Measurements from ENCODE around the gene PRELID1.
"Not testable (repeated sequence)": the region's sequence is repeated elsewhere in the genome, so short reads cannot be mapped to it uniquely, and the experiment has no call there.

The PRELID1 gene

DNA sequence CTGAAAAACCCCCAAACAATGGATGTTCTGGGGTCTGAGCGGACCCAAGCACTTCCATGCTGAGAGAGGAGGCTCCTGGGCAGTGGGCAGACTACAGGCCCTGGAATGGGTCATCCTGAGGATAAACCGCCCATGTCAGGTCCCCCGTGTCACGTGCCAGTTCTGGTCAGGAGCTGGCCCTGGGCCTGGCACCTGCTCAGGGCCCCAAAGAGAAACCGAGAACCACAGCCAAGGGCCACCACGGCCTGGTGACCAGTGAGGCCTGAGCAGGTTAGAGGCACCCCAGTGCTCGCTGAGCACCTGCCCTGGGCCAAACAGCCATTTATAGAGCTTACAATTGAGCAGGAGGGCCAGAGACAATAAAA lies 32.1 kb downstream of the PRELID1 start:
- DNase-seq (ENCODE audit: low read depth): no peak

DNA sequence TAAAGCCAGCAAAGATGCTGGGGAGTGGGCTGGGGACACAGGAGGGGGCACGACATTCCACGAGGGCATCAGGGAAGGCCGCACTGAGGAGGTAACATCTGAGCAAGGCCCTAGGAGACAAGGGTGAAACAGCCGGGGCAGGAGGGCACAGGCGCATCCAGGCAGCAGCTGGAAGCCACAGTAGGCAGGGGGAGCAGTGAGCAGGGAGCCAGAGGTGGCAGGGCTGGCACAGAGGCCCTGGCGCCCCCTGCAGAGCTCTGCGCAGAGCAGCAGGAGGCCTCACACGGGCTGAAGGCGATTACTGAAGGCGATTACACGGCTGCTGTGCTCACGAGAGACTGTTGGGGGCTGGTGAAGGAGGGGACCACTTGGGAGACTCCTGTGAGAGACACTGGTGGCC lies 32.5 kb downstream of the PRELID1 start:
- no peak for DNase-seq (ENCODE audit: low read depth)

DNA sequence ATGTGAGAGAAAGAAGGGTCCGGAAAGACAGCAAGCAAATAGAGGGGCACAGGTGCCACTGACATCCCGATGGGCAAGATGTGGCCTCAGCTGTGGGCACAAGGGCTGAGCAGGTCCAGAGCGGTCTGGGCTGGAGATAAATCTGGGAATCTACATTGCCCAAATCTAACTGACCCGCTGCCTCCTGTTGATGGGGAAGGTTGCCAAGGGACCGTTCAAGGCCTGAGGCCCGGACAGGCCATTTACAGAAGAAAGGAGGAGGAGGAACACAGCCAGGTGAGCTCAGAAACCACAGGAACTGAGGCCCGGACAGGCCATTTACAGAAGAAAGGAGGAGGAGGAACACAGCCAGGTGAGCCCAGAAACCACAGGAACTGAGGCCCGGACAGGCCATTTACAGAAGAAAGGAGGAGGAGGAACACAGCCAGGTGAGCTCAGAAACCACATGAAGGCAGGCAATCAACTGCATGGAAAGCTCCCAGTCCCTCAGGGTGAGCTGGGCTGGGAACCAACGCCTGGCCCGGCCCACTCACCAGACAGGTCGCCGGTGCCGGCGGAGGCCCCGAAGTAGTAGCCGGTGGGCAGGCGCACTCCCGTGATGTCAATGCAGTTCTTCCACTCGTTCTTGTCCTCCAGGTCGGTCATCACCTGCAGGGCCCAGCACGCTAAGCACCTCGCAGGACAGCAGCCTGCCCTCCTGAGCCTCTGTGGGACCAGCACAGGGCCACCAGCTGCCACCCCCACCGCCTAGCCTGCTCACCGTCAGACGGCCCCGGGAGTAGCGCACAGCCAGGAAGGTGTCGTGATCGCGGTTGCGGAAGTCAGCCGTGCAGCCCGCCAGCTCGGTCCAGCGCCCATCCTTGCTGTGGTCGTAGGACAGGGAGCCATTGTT lies 33.2 kb downstream of the PRELID1 start:
- no peak for DNase-seq (ENCODE audit: low read depth)

DNA sequence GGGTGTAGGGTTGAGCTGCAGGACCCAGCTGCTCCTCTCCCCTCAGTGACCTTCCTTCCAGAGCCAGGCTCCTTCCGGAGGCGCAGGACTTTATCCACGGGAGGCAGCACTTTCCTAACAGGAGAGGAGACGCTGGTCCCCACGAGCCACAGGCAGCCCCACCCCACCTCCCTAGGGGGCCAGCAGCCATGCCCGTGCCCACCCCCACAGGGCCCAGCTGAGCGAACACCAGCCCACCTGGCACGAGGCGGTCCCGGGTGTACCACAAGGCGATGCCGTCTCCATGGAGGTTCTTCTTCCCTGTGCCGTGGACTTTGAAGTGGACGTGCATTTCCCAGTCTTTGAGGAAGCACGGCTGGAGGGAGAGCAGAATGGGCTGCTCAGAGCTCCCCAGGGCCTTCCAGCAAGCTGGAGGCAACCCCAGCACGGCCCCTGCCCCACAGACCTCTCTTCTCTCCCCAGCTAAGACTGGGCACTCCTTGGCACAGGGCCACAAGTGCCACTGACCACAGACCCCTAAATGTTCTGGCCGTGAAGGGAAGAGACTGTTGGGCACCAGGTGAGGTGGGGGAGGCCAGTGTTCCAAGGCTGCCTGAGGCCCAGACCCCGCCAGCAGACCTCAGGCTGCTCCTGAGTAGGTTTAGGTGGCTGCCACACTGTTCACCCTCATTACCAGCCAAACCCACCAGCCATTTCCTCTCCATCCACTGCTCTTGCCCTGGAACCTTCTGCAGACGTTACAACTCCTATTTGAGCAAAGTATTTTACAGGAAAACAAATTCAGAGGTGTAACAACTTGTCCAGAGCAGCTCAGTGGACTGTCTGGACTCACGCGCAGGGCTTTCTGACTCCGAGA lies 34.9 kb downstream of the PRELID1 start:
- DNase-seq (ENCODE audit: low read depth): no peak

DNA sequence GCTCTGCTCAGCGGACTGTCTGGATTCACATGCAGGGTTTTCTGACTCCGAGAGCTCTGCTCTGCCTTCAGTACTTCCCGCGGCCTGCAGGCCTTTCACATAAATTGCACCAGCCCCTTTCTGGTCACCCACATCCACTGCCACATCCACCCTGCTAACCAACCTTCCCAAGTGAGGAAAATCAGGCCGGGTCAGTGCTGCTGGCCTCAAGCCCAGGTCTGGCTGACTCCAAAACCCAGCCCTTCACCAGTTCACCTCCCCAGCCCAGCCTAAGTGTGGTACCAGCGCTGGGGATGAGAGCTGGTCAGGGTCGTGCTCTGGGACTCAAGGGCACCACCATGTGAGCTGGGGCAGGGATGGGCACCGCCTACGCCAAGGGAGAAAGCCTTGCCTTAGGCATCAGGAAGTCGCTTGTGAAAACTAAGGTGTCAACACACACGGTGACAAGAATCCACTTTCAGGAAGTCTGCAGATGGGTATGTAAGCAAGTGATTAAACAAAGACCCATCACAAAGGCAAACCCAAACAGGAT lies 35.6 kb downstream of the PRELID1 start:
- DNase-seq (ENCODE audit: low read depth): no peak

DNA sequence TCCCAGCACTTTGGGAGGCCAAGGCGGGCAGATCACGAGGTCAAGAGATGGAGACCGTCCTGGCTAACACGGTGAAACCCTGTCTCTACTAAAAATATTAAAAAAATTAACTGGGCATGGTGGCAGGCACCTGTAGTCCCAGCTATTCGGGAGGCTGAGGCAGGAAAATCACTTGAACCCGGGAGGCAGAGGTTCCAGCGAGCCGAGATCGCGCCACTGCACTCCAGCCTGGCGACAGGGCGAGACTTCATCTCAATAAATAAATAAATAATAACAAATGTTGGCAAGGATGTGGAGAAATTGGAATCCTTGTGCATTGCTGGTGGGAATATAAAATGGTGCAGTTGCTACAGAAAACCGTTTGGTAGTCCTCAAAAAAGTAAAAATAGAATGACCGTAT lies 39.4 kb downstream of the PRELID1 start:
- DNase-seq (ENCODE audit: low read depth): not testable (repeated sequence)

DNA sequence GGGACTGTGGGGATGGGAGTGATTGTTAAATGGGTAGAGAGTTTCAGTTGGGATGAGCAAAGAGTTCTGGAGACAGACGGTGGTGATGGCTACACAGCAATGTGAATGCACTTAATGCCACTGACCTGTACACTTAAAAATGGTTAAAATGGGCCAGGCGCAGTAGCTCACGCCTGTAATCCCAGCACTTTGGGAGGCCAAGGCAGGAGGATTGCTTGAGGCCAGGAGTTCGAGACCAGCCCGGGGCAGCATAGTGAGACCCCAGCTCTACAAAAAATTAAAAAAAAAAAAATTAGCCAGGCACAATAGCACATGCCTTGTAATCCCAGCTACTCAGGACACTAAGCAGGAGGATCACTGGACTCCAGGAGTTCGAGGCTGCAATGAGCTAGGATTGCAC lies 40.2 kb downstream of the PRELID1 start:
- DNase-seq (ENCODE audit: low read depth): no peak

DNA sequence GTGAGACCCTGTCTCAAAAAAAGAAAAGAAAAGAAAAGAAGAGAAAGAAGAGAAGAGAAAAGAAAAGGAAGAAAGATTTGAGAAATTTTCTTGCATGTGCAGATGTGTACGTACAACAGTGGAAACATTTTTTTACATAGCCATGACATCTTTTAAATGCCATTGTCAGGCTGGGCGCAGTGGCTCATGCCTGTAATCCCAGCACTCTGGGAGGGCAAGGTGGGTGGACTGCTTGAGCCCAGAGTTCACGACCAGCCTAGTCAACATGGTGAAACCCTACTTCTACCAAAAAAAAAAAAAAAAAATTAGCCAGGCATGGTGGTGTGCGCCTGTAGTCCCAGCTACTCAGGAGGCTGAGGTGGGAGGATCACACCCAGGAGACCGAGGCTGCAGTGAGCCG lies 41.3 kb downstream of the PRELID1 start:
- DNase-seq (ENCODE audit: low read depth): no peak

DNA sequence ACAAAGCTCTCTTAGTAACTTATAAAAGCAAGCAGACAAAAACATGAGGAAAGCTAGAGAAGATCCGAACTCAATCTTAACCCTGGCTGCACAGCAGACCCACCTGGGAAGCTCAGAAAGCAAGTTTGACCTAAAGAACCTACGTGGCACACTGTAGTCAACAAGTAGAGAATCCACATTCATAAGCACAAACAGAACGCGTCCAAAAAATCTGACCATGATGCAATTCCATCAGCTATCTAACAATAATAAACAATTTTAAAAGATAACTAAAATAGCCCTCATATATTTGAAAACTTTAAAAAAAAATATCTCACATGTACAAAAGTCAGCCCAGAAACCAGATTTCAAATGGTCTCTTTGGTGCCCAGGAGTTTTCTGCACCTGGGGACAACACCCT lies 43.2 kb downstream of the PRELID1 start:
- DNase-seq (ENCODE audit: low read depth): no peak

DNA sequence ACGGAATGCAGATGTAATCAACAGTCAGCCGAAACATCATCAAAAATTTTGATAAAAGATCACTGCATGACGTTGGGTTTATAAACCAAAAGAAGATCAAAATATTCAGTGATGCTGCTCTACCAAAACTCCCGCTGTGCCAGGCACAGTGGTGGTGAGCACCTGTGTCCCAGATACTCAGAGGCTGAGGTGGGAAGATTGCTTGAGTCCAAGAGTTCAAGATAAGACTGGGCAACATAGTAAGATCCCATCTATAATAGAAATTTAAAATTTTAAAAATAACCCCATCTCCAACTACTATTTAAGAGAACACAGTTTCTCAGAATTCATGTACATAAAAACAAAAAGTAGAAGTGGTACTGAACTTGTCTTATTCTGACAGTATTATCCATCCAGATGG lies 44.1 kb downstream of the PRELID1 start:
- DNase-seq (ENCODE audit: low read depth): no peak

DNA sequence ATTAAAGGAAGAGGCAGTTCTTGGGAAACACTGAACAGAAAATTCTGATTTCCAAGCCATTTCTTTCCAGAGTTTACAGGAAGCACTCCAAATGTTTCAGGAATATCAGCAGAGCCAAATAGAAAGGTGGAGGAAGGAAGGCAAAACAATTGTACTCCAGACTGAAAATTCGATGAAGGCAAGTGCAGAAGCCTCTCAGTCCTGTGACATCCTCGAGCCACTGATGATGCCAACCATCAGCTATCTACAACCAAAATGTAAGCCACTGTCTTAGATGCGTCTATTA lies 45.7 kb downstream of the PRELID1 start:
- no peak for DNase-seq (ENCODE audit: low read depth)

DNA sequence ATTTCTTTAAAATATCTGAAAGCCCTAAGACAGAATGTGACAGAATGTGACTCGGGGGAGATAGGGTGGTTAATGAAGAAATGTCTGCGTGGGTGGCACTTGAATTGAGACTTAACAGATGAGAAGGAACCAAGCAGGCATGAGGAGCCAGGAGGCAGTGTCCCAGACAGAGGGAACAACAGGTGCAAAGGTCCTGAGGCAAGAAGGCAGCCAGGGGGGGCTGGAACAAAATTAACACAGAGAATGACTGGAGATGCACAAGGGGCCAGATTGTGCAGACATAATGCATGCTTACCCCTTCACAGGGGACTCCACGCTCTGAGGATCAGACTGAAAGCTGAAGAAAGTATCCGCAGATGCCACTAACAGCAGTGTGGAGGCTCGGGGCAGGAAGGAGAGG lies 46.2 kb downstream of the PRELID1 start:
- DNase-seq (ENCODE audit: low read depth): no peak

DNA sequence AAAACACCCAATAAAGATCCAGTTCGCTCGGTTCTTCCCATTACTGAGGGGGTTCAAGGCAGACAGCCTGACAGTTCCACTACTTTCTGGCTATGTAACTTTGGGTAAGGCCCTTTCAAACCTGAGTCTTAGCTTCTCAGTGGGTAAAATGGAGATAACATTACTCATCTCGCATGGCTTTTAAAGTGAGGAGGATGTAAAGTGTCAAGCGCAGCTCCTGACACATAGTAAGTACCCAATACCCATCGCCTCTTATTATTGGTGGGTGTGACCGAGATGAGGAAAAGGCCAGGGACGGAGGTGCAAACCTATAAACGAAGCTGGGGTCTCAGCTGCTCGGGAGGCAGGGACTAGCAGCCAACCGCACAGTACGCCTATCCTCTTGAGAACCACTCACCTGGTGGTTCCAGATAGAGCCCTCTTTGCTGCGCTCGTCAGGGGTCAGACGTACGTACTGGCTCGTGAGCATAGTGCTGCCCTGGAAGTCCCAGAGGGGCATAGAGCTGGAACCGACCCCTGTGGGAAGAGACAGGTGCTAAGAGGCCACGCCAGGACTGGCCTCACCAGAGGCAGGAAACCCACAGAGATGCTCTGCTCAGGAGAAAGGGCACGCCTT lies 47.3 kb downstream of the PRELID1 start:
- DNase-seq (ENCODE audit: low read depth): no peak

DNA sequence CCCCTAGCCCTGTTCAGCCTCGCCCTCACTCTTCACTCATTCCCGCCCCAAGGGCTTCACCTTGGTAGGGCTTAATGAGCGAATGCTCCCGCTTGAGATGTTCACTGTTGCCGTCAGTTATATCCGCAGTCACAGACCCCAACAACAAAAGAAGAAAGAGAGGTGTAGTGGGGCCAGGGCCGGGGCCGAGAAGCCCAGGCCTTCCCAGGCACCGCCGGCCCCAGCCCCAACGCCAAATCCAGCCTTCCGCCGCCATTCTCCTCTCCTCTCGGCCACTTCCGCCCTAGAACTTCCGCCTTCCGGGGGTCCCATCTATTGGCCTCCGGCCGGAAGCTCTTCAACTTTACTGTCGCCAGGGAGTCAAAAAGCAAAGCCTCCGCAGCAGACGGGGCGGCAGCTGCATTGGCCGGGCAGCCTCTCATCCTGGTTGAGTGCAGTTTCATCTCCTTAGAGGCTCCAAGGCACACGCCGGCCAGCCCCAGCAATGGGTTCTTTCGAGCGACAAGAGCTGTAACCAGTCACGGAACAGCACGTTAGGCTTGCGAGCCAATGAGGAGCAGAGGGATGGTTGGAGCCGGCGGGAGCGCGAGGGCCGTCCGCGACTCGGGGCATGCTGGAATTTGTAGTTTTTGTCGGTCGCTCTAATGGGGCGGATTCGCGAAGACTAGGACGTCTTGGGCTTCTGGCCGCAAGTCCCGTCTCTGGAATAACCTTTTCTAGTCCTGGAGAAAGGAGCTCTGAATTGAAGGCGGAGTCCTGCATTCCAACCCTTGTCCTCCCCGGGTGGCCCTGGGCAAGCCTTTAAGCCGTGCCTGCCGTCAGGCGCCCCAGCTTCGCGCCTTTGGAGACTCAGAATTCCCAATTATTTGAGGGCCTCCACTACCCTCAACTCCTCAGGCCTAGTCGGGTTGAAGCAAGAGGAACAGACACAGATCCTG lies 48.1 kb downstream of the PRELID1 start, which contains the start of gene LMAN2:
Gene LMAN2 (minus strand): TSS at position 277 of the 938 bp plus-strand sequence. CDS start 21 bp downstream, at position 256.
- DNase-seq (ENCODE audit: low read depth): peak; percentile 88

DNA sequence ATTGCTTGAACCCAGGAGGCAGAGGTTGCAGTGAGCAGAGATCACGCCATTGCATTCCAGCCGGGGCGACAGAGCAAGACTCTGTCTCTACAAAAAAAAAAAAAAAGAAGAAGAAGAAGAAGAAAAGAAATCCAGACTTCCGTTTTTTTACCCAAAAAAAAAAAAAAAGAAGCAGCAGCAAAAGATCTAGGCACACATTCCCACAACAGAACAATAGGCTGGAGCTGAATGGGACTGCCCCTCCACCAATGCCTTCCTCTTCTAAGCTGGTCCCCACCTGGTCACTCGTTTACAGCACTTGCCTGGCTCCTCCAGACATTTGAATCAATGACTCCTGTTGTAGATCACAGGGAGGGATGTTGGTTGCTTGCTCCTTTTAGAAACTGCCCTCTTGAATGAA lies 49.5 kb downstream of the PRELID1 start:
- DNase-seq (ENCODE audit: low read depth): no peak

DNA sequence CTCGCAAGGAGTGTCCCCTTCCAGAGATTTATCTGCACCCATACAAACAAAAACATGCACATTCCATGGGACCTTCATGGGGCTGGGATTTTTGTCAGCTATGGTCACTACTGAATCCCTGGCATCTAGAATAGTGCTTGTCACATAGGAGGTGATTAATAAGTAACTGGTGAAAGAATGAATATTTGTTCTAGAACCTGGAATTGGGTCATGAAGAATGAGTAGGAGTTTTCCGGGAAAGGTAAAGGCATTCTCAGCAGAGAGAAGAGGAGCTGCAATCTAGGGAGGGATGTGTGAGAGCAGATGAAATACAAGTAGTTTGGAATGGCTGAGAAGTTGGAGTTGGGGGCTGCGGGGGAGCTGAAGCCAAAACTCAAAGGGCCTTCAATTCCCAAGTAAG lies 50.7 kb downstream of the PRELID1 start:
- no peak for DNase-seq (ENCODE audit: low read depth)

DNA sequence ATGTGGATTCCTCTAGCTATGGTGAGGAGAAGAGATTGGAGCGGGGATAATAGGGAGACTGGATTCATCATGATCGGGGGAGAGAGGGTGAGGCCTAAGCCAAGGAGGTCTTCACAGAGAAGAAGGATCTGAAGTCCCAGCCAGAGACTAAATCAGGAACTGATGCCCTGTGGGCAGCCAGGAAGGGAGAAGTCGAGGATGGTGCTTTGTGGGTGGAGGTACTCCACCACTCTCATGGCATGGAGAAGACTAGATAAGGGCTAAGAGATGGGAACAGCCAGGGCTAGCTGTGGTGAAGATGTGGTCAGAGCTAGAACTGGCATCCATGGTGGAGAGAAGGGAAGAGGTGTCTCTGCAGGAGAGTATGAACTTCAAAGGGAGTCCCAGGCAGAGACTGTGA lies 51.1 kb downstream of the PRELID1 start:
- no peak for DNase-seq (ENCODE audit: low read depth)

DNA sequence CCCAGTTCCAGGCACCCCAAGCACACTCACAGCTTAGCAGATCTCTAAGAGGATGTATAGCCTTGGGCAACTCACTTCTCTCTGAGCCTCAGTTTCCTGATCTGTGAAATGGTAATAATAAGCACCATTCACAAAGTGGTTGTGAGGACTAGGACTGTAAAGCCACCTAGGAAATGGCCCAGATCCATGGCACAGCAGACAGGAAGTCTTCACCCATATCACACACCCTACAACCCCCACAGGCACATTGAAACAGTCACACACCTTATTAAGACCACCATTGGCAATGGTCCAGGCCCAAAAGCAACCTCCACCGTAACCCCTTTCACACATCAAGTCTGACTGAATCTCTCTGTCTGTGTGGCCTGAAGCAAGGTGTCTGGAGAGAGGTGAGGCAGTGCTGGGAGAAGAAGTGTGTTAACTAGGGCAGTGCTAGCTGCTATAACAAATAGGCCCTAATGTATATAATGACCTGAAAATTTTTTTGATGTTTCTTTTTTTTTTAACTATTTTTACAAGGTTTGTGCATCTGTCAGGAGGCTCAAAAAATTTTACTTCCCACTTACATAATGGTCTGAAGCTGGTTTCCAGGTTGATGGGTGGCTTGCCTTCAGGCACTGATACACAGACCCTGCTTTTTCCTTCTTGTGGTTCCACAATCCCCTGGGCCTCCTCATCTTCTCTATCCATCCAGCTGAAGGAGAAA lies 51.7 kb downstream of the PRELID1 start:
- DNase-seq (ENCODE audit: low read depth): no peak

DNA sequence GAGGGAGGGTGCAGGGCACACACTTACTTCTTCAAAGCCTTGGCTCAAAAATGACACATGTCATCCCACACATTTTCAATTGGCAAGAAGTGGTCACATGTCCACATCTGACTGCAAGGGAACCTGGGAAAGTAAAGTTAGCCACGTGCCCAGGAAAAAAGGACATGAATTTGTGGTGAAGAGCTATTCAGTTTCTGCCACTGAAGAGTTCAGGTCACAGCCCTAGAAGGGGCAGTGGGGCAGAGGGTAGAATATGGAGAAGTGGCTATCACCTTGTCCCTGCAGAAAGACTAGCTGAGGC lies 52.2 kb downstream of the PRELID1 start:
- DNase-seq (ENCODE audit: low read depth): no peak

All from T follicular helper cell (primary cell).